ENCODE data around the gene U2AF1L4. TPM values are rescaled to one million over a fixed set of nuclear protein-coding genes. Genes with fewer than 3 reads are reported as not detected.

The U2AF1L4 gene
- total RNA-seq, 1 donor from 2014 or later = 17.2 TPM

GRCh38 chr19:35767288-35768081, 22.3 kb upstream of the U2AF1L4 start:
- Mint-ChIP-seq H3K27me3 (ENCODE audit: insufficient read depth, low read depth) (peaks cover 2% of the 10 kb centered on the region), H3K4me1 (peaks cover 10% of the 10 kb centered on the region), H3K9me3 (no peaks in the 10 kb centered on the region), H3K4me3 (no peak overlapping the region), H3K27ac (peak overlapping the region; percentile 86), H3K36me3 (peaks cover 11% of the 10 kb centered on the region)
- TF ChIP-seq EZH2phosphoT487 (IDR thresholded peaks at IDR 0.05) = no peak
- TF ChIP-seq CTCF (IDR thresholded peaks at IDR 0.05) = no peak
- TF ChIP-seq EZH2 (IDR thresholded peaks at IDR 0.05) = no peak
- Histone ChIP-seq H3K4me1 (peaks cover 5% of the 10 kb centered on the region), H3K4me3 (no peak overlapping the region), H3K36me3 (no peaks in the 10 kb centered on the region), H4K20me1 (ENCODE audit: low read depth) (peaks cover 13% of the 10 kb centered on the region), H3K79me2 (ENCODE audit: low read depth) (no peaks in the 10 kb centered on the region), H3K4me2 (no peak overlapping the region), H3K27me3 (no peaks in the 10 kb centered on the region), H3F3A (ENCODE audit: low read depth) (no peaks in the 10 kb centered on the region), H3K9ac (no peak overlapping the region), H3K9me3 (ENCODE audit: low read depth) (no peaks in the 10 kb centered on the region), H2AFZ (replicated peaks) (no peak overlapping the region), H3K27ac (no peak overlapping the region)
- DNase-seq (ENCODE audit: low spot score) = peak; percentile 65

- Mint-ChIP-seq H3K4me1 (peaks cover 10% of the 10 kb centered on the region), H3K27me3 (ENCODE audit: insufficient read depth, low read depth) (peaks cover 2% of the 10 kb centered on the region), H3K36me3 (peaks cover 16% of the 10 kb centered on the region), H3K27ac (no peak overlapping the region), H3K9me3 (no peaks in the 10 kb centered on the region), H3K4me3 (peak overlapping the region; percentile 52)
- no peaks in the 10 kb centered on the region for H3K27me3 ChIP-seq
- no peak overlapping the region for H3K4me2 ChIP-seq
- no peaks in the 10 kb centered on the region for H3K79me2 ChIP-seq (ENCODE audit: low read depth)
- H4K20me1 ChIP-seq (ENCODE audit: low read depth) = peaks cover 13% of the 10 kb centered on the region
- H3K36me3 ChIP-seq = no peaks in the 10 kb centered on the region
- H2AFZ ChIP-seq (replicated peaks) = no peak overlapping the region
- H3K9ac ChIP-seq = no peak overlapping the region
- TF ChIP-seq EZH2phosphoT487 (IDR thresholded peaks at IDR 0.05) (no peak), CTCF (IDR thresholded peaks at IDR 0.05) (no peak), EZH2 (IDR thresholded peaks at IDR 0.05) (no peak)
- no peak overlapping the region for H3K4me3 ChIP-seq
- H3K27ac ChIP-seq = no peak overlapping the region
- H3K9me3 ChIP-seq (ENCODE audit: low read depth) = no peaks in the 10 kb centered on the region
- no peaks in the 10 kb centered on the region for H3F3A ChIP-seq (ENCODE audit: low read depth)
- H3K4me1 ChIP-seq = peaks cover 5% of the 10 kb centered on the region
- DNase-seq (ENCODE audit: low spot score) = no peak
Observed at GRCh38 chr19:35766571-35767104, 21.4 kb upstream of the U2AF1L4 start.

- Mint-ChIP-seq H3K27me3 (ENCODE audit: insufficient read depth, low read depth) (peaks cover 4% of the 10 kb centered on the region), H3K4me1 (peaks cover 11% of the 10 kb centered on the region), H3K9me3 (no peaks in the 10 kb centered on the region), H3K36me3 (peaks cover 18% of the 10 kb centered on the region), H3K4me3 (no peak overlapping the region), H3K27ac (no peak overlapping the region)
- Histone ChIP-seq H3K4me2 (no peak overlapping the region), H3K79me2 (ENCODE audit: low read depth) (peaks cover 3% of the 10 kb centered on the region), H3K9me3 (ENCODE audit: low read depth) (no peaks in the 10 kb centered on the region), H3K36me3 (no peaks in the 10 kb centered on the region), H3F3A (ENCODE audit: low read depth) (no peaks in the 10 kb centered on the region), H4K20me1 (ENCODE audit: low read depth) (peaks cover 20% of the 10 kb centered on the region), H3K4me3 (no peak overlapping the region), H3K27me3 (no peaks in the 10 kb centered on the region), H3K4me1 (peaks cover 5% of the 10 kb centered on the region), H3K9ac (no peak overlapping the region), H2AFZ (replicated peaks) (no peak overlapping the region), H3K27ac (no peak overlapping the region)
- DNase-seq (ENCODE audit: low spot score) = no peak
- no peak for TF ChIP-seq CTCF (IDR thresholded peaks at IDR 0.05)
- no peak for TF ChIP-seq EZH2 (IDR thresholded peaks at IDR 0.05)
- TF ChIP-seq EZH2phosphoT487 (IDR thresholded peaks at IDR 0.05) = no peak
Observed at GRCh38 chr19:35764432-35765315, 19.5 kb upstream of the U2AF1L4 start.
